ENCODE results near the gene GPBP1L1. TPM values are rescaled to one million over a fixed set of nuclear protein-coding genes. Genes with fewer than 3 reads are reported as not detected.
"Not testable (repeated sequence)": the region's sequence is repeated elsewhere in the genome, so short reads cannot be mapped to it uniquely, and the experiment has no call there.

The GPBP1L1 gene
- 105 and 116 TPM in 2 replicates for total RNA-seq (2022)
- percentile 92 among the genes with signal in this experiment for Bru-seq, nascent RNA
- BruChase-seq, experiment 1, labeled RNA remaining after a 6-hour chase: percentile 94 among the genes with signal in this experiment
- BruChase-seq, experiment 2, labeled RNA remaining after a 2-hour chase: percentile 93 among the genes with signal in this experiment
- long read RNA-seq, transcript GPBP1L1-202 (13 exons, 3,736 nt): major isoform, 43 of 142 reads
- long read RNA-seq, transcript GPBP1L1-201 (12 exons, 3,599 nt): minor isoform, 20 of 142 reads
- long read RNA-seq, partial matches to known transcripts: 9 of 142 reads
- long read RNA-seq, other reads (novel, unspliced or antisense): 68 of 142 reads

GRCh38 chr1:45686288-45687013, at the start of gene GPBP1L1:
TSS of gene GPBP1L1 (minus strand) at chr1:45686533. CDS start at chr1:45659087, 27,446 bp downstream.
- no TSS peak for BruUV-seq (replicated peaks)
- no peaks in the 10 kb centered on the region for H3K9me3 Mint-ChIP-seq (ENCODE audit: unreplicated experiment)
- peak; percentile 97 for DNase-seq (ENCODE audit: unreplicated experiment)
- H3K27ac Mint-ChIP-seq (ENCODE audit: low read depth, unreplicated experiment): peak within 1 kb of the TSS; percentile 100
- H3K36me3 Mint-ChIP-seq (ENCODE audit: insufficient read depth, unreplicated experiment): peaks cover 49% of the 10 kb centered on the region
- intact Hi-C loops (cut with micrococcal nuclease): loop anchor here (1.0 to 10.0 kb wide), 4 partner anchors 42 to 194 kb away; partner anchors contain the start of gene MAST2
- TF ChIP-seq CTCF (IDR thresholded peaks at IDR 0.05; ENCODE audit: unreplicated experiment): no peak
- peaks cover 19% of the 10 kb centered on the region for H3K4me1 Mint-ChIP-seq (ENCODE audit: insufficient read depth, unreplicated experiment)
- CTCF ChIA-PET: interaction anchor here (0.5 to 1.0 kb wide), 7 partner anchors 57 to 789 kb away, joined by 3 read pairs; no protein-coding TSS in a partner anchor
- no peaks in the 10 kb centered on the region for H3K27me3 Mint-ChIP-seq (ENCODE audit: insufficient read depth, unreplicated experiment)
- peak within 1 kb of the TSS; percentile 91 for H3K4me3 Mint-ChIP-seq (ENCODE audit: unreplicated experiment)
- POLR2A ChIA-PET: interaction anchor here (0.6 to 5.1 kb wide), 64 partner anchors 9 to 1835 kb away, joined by 3 to 57 read pairs (median 4); partner anchors contain the start of genes AKR1A1, CCDC163, HECTD3 and IPP

GRCh38 chr1:45730780-45731319, 44.5 kb upstream of the GPBP1L1 start:
- H3K27ac Mint-ChIP-seq (ENCODE audit: low read depth, unreplicated experiment): no peak overlapping the region
- no peaks in the 10 kb centered on the region for H3K27me3 Mint-ChIP-seq (ENCODE audit: insufficient read depth, unreplicated experiment)
- no peak for DNase-seq (ENCODE audit: unreplicated experiment)
- BruUV-seq (replicated peaks): no TSS peak
- intact Hi-C loops (cut with micrococcal nuclease): no loop called here
- POLR2A ChIA-PET: no interaction called here
- peaks cover 24% of the 10 kb centered on the region for H3K36me3 Mint-ChIP-seq (ENCODE audit: insufficient read depth, unreplicated experiment)
- CTCF ChIA-PET: no interaction called here
- no peak overlapping the region for H3K4me3 Mint-ChIP-seq (ENCODE audit: unreplicated experiment)
- H3K4me1 Mint-ChIP-seq (ENCODE audit: insufficient read depth, unreplicated experiment): no peaks in the 10 kb centered on the region
- no peaks in the 10 kb centered on the region for H3K9me3 Mint-ChIP-seq (ENCODE audit: unreplicated experiment)
- no peak for TF ChIP-seq CTCF (IDR thresholded peaks at IDR 0.05; ENCODE audit: unreplicated experiment)

- POLR2A ChIA-PET: no interaction called here
- intact Hi-C loops (cut with micrococcal nuclease): no loop called here
Measured at GRCh38 chr1:45730075-45730779, 43.9 kb upstream of the GPBP1L1 start.

GRCh38 chr1:45726007-45726406, 39.7 kb upstream of the GPBP1L1 start:
- BruUV-seq (replicated peaks); H3K4me1 Mint-ChIP-seq (ENCODE audit: insufficient read depth, unreplicated experiment); intact Hi-C loops (cut with micrococcal nuclease); H3K9me3 Mint-ChIP-seq (ENCODE audit: unreplicated experiment); H3K27ac Mint-ChIP-seq (ENCODE audit: low read depth, unreplicated experiment); DNase-seq (ENCODE audit: unreplicated experiment); H3K27me3 Mint-ChIP-seq (ENCODE audit: insufficient read depth, unreplicated experiment); H3K4me3 Mint-ChIP-seq (ENCODE audit: unreplicated experiment); CTCF ChIA-PET: not testable (repeated sequence)
- POLR2A ChIA-PET: interaction anchor here (0.6 kb wide), 1 partner anchor 164 kb away, joined by 4 read pairs; no protein-coding TSS in a partner anchor
- peaks cover 24% of the 10 kb centered on the region for H3K36me3 Mint-ChIP-seq (ENCODE audit: insufficient read depth, unreplicated experiment)

More at GRCh38 chr1:45730075-45730779, 43.9 kb upstream of the GPBP1L1 start:
- CTCF ChIA-PET: interaction anchor here (0.6 kb wide), 1 partner anchor 95 kb away, joined by 4 read pairs; no protein-coding TSS in a partner anchor
- Mint-ChIP-seq H3K4me3 (ENCODE audit: unreplicated experiment) (no peak overlapping the region), H3K27me3 (ENCODE audit: insufficient read depth, unreplicated experiment) (no peaks in the 10 kb centered on the region), H3K27ac (ENCODE audit: low read depth, unreplicated experiment) (no peak overlapping the region), H3K4me1 (ENCODE audit: insufficient read depth, unreplicated experiment) (no peaks in the 10 kb centered on the region), H3K9me3 (ENCODE audit: unreplicated experiment) (no peaks in the 10 kb centered on the region), H3K36me3 (ENCODE audit: insufficient read depth, unreplicated experiment) (peaks cover 24% of the 10 kb centered on the region)
- no peak for DNase-seq (ENCODE audit: unreplicated experiment)
- no peak for TF ChIP-seq CTCF (IDR thresholded peaks at IDR 0.05; ENCODE audit: unreplicated experiment)
- BruUV-seq (replicated peaks): no TSS peak
